Measurements from ENCODE around the gene TMEM120A.

Gene TMEM120A

DNA sequence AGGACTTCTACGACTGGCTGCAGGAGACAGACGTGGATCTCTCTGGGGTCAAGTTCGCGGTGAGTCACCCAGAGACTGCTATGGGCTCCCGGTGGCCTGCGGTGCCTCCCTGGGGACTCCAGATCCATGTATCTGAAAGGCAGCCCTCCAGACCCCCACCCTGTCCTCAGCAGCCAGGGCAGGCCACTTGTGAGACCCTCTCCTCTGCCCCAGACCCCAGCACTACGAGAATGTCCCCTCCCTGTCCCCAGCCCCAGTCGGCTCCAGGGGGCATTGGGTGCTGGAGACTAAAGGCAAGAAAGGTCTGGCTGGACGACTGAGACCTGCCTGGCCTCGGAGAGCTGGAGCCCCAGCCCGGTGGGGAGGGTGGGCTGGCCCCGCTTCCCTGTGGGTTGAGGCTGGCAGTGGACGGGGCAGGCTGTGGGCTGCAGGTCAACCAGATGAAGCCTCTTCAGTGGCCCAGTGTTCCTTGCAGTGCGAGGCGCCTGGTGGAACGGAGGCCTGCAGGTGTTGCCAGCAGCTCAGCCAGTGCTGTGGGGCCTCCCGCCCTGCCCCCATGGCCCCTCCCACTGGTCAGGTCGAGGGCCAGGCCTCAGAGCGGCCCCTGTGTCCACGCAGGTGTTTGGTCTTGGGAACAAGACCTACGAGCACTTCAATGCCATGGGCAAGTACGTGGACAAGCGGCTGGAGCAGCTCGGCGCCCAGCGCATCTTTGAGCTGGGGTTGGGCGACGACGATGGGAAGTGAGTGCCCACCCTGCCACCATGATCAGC is 13.8 kb downstream of the TMEM120A start:
- no peak for DNase-seq

DNA sequence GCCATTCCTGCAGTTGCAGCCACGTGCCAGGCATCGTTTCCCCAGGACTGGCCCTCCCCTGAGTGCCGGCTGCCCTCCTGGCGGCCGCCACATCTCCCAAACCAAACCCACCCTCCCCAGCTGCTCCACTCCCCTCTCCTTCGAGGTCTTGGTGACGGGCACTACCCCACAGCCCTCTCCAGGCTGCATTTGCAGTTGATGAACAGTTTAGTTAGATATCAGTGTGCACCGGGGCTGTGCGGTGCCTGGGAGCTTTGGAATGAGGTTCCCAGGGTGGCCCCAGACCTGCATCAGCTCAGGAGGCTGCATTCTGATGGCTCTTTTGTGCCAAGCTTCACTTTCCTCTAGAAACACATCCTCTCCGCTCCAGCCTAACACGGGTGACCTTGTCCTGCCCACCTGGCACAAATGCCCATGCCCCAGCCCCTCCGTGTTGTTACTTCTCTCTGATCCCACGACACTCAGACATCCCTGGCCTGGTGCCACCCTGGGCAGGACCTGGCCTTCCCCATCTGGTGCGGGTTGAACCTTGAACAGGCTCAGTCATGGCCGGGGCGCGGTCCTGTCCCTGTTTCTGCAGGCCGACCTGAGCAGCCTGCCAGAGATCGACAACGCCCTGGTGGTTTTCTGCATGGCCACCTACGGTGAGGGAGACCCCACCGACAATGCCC is 14.5 kb downstream of the TMEM120A start:
- no peak for DNase-seq

DNA sequence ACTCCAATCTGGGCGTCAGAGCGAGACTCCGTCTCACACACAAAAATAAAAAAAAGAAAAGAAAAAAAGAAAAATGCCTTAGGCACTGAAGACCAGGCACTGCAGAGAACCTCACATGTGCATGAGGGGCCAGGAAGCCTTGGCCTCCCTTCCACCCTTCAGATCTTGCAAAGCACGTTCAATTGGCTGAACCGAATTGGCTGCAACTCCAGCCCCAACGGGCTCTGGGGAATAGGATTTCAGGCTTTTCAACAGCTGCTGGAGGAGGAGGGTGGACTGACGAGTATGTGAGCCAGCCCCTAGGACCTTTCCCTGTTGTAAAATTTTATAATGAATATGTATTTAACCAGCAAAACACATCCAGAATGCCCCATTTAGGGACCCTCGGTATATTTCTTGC is 16.7 kb downstream of the TMEM120A start:
- DNase-seq, result no peak

DNA sequence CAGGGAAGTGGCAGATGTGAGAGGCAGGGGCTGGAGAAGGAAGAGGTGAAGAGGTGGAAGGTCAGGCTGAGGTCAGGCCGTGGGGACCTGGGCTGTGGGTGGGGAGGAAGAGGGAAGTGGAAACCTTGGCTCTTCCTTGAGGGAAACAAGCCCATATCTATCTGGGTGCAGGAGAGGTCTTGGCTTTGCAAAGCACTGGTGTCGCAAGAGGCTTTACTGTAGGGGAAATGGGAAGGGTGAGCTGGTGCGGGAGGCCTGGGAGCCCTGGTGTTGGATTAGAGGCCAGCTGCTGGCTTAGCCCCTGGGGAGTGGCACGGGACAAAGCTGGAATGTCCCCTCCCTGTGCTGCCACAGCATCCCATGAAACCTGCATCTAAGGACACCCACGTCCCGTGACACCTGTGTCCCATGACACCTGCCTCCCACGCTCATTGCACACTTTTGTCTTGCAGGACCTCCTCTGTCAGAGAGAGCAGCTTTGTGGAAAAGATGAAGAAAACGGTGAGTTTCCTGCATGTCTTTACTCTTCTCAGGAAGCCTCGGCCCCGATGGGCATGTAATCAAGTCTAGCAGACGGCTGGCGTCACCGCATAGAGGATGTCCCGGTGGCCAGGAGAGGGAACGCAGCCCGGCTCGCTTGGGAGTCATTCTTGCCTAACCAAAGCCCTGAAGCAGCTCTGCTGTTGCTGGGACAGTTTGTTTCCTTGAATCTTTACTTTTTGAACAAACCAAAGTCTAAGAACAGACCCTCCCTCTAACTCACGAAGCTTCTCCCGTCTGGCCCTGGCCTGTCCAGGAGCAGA is 22.2 kb downstream of the TMEM120A start:
- DNase-seq, result no peak

DNA sequence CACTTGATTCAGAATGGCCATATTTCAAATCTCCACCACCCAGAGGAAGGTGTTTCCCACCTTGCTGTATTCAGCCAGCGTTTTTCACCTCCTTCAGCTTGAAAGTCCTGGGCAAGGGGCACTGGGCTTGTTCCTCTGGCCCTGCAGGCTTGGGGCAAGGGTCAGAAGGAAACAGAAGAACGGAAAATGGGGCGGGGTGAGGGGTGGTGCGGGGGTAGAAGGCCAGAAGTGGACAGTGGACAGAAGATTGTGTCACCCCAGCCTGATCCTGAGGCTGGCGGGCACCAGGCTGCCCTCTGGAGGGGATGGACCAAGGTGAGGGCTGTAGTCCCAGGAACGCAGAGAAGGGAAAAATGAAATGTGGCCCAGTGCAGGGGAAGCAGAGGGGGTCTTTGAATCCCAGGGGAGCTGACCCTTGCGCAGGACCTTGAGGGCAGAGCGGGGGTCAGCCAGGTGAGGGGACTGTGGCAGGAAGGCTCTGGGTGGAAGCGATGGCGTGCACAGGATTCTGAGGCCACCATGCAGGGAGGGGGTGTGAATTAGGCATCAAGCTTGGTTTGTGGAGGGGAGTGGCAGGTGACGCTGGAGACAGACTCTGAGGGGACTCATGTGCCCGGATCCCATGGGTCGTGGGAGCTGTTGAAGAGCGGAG is 23.0 kb downstream of the TMEM120A start:
- DNase-seq, result no peak

DNA sequence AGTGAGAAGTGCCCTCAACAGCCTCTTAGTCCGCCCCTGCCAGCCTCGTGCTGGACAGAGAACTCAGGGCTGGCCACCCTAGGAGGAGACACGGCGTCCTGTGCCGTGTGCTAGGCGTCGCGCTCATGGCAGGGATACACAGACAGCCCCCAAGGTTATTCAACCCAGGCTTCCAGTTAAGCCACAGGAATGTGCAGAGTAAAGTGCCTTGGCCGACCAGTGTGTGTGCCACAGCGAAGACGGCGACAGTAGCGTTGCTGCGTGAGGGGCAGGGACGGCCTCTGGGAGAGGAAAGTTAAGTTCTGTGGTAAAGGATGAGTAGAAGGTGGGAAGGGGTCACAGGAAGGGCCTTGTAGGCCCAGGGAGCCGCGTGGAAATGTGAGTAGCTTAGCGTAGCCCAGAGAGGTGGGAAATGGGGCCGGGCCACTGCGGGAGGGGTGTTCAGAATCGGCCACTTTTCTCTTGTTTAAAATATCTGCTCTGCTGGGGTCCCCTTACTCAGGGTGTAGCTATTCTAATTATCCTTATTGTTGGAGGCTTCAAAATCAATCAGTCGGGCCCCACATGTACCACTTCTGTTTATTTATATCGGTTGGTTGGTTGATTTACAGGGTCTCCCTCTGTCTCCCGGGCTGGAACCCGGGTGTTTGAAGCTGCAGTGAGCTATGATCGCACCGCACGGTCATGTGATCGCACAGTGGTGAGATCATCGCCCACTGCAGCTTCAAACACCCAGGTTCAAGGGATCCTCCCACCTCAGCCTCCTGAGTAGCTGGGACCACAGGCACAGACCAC is 24.5 kb downstream of the TMEM120A start:
- no peak for DNase-seq

DNA sequence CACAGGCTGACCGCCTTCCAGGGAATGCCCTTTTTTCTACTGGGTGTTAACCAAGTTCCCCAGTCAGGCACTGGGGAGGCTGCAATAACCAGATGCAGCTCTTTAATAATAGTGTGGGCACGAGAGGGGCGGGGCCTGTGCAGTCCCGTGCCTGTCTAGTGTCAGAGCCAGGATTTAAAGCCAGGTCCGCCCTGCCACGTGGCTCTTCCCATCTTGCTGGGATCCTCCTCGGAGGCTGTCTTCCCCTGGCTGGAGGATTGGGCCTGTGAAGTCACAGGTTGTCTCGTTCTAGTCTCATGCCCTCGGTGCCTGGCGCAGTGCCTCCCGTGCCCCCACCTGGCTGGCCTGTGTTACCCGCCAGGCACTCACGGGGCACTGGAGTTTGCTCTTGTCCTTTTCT is 25.2 kb downstream of the TMEM120A start:
- no peak for DNase-seq

DNA sequence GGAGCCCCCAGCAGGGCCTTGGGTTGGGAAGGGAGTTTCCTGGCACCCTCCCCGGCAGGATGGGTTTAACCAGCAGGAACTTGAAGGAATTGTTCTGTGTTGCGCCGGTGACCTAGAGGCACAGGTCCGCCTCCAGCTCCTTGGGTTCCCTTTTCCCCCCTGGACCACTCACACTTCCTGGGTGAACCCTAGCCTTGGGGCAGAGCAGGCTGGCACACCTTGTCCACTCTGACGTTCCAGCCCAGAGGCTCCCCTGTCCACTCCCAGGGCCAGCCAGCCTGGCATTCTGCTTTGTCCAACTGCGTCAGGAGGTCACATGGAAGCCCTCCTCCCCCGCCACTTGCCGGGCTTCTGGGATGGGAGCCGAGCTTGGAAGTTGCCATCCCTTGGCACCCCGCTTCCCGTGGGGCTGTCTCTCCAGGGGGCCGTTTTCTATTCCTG is 25.8 kb downstream of the TMEM120A start:
- DNase-seq, result no peak

DNA sequence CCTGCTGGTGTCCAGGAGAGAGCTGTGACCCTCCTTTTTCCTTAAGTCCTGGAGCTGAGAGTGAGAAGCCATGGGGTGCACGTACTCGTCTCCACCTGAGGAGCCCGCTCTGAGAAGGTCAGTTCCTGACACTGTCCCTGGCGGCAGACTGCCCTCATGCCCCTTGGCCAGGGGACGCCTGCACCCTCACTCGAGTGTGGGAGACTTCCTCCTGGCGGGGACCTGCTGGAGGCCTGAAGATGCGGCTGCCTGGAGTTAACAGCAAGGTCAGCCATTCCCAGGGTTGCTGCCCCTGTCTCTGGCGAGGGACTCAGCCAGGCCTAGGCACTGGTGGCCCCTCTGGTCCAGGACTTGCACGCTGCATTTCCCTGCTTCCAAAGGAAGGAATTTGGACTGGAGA is 26.4 kb downstream of the TMEM120A start:
- DNase-seq, result no peak

DNA sequence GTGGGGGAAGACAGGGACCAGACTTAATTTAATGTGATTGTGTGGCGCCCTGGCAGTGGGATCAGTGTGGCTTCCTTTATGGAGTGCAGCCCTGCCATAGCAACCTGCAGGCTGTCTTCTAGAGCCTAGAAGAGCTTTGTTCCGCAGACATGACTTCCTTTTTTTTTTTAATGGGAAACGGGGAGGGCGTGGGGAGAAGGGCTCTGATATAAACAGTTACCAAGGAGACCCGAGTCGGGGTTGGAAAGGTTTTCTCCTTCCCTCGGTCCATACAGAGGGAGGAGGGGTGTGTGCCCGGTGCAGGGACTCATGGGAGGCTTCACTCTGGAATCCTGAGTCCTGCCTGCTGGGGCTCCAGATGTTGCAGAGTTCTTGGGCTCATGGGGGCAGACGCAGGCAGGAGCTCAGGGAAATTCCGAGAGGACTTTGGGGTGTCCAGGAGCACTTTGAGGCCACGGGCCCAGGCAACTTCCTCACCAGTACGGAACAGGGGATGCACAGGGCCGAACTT is 26.9 kb downstream of the TMEM120A start:
- DNase-seq, result no peak

DNA sequence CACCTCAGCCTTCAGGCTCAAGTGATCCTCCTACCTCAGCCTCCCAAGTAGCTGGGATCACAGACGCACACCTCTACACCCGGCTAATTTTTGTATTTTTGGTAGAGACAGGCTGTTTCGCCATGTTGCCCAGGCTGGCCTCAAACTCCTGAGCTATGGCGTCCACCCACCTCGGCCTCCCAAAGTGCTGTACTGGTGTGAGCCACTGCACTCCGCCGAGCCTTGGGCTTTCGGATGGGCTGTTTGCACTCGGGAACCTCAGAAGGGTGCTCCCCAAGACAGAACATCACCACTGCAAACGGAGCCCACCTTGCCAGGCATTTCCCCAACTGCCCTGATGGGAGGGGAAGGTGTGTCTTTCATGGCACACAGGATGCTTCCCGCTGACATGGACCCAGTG is 27.3 kb downstream of the TMEM120A start:
- no peak for DNase-seq

DNA sequence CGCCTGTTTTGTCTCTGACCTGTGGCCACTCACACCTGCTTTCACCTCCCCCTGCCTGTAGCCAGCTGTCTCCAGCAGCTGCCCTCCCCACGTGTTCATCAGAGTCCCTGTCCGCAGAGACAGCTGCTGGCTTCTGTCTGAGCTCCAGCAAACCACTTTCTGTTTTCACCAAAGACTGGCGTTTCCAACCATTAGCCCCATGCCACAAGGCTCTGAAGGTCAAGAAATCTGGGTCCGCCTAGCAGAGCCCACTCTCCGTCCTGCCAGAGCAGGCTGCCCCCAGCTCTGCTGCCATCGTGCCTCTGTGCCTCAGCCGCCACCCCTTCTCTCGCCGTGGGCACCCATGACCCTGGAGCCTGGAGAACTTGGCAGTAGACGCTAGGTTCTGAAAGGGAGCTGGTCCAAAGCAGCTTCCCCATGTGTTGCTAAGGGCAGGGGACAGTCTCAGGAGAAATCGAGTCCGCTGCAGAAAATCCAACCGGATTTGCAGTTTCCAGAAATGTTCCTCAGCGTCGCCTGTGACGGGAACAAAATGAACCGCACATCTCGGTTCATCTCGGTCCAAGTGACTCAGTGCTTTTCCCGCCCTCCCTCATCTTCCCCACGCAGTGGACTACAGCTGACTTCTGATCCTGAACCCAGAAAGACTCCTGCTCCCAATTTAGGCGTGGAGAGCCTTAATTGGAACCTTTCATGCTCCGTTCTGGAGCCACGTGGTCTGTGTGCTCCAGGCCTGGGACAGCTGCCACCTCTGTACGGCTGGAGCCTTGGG is 28.0 kb downstream of the TMEM120A start:
- DNase-seq, result no peak

DNA sequence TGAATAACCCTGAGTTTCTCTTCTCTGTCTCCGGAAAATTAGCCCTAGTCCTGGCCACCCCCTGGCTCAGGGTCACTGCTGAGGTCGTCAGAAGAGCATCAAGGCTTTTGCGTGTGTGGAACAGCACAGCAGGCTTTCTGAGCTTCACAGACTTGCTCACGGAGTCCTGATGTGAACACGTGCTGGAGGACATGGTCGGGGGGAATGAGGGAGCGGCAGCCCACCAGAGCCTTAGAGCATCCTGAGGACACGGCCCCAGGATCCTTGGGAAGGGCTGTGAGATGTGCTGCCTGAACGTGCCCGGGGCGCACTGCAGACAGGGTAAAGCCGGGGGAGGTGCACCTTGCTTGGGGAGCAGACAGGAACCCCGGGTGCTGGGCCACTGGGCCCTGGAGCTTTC is 28.8 kb downstream of the TMEM120A start:
- DNase-seq, result no peak

DNA sequence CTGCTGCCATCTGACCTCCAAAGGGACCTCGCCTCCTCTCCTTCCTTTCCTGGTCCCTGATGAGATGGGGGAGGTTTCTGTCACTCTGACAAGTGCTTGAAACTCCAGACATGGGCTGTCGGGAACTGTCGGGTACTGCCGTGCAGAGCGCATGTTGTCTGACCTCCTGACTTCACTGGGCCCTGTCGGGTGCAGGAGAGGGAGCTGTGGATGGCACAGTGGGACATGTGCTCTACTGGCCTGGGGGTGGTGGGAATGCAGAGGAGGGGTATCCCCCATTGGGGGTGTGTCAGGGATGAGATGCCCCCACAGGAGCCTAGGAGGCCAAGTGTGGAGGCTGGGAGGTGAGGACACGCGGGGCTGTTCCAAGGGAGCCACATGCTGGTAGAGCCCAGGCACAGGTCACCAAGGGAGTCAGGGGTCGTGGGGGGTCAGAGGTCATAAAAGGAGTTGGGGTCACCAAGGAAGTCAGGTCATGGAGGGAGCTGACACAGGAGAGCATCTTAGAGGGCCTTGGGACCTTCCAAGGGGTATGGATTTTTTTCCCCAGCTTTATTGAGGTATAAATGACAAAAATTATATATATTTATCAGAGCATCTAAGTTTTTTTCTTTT is 30.9 kb downstream of the TMEM120A start:
- no peak for DNase-seq

DNA sequence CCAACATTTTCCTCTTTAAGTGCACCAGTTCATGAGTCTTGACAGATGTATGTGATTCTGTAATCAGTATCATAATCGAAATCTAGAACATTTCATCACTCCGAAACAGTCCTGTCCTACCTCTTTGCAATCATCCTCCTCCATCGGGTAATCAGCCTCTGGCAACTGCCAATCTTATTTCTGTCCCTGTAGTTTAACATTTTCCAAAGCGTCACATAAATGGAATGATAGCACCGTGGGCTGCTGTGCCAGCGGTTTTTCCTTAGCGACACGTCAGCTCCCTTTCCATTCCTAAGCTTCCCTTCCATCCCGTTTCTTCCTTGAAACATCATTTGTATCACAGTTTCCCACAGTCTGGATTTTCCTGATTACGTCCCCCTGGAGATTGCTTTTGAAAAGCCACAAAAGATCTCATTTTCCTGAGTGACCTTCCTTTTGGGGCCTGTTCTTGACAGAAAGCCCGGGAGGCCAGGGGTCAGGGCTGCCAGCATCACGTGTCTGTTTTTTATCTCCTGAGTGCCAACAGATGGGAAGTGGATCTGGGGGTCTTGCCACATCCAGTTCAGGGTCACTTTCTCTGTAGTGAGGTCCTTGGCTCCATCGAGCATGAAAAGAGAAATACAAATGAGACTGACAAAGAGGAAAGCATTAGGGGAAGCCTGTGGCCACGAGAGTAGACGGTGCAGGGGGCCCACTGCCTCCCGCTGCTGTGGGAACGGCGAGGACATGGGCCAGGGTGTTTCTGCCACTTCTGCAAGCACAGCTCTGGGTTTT is 31.6 kb downstream of the TMEM120A start:
- no peak for DNase-seq

DNA sequence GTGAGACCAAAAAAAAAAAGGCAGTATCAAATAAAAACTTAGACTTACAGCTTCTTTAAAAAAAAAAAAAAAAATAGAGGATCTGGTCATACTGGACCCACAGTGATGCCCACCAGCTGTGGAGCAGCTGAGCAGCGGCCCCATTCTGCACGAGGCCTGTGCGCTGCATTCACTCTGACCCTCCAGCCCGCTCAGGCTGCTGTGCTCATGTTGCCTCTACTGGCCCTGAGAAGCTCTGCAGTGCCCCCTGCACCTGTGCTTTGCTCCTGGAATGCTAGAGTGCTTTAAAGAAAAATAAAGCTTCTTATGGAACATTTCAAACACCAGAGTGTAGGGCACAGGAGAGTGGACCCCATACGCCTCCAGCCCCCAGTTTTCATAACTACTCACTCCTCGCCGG is 33.2 kb downstream of the TMEM120A start:
- no peak for DNase-seq

DNA sequence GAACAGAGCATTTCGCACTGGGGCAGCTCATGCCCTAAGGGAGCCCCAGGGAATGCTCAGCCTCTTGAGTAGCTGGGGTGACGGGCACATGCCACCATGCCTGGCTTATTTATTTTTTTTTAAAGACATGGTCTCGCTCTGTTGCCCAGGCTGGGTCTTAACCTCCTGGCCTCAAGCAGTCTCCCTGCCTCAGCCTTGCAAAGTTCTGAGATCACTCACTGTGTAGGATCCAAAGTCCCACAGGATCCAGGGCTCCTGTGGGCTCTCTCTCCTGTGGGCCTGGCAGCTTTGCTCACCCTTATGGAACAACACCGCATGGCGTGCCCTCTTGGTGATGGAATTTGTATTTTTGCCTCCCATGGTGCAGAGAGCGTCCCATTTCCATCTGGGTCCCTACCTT is 34.0 kb downstream of the TMEM120A start:
- no peak for DNase-seq

DNA sequence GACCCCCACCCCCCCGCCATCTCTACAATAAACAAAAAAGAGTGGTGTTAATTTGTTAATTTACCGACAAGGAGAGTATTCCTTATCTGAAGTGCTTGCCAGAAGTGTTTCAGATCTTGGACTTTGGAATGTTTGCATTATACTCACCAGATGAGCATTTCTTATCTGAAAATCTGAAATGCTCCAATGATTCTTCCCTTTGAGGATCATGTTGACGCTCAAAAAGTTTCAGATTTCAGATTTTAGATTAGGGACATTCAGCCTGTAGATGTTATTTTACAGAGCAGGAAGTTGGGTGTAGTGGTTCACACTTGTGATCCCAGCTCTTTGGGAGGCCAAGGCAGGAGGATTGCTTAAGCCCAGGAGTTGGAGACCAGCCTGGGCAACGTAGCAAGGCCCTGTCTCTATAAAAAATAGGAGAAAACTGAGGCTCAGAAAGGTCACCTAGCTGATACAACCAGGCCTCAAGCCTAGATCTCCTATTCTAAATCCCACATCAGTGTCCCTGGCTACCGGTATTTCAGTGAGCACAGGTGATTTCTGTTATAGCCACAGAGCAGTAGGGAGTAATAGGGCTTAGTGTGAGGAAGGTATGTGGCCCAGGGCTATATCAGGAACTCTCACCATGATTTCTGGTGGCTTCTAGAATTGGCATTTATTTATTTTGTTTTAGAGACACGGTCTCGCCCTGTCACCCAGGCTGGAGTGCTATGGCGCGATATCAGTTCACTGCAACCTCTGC is 35.4 kb downstream of the TMEM120A start:
- DNase-seq, result no peak

DNA sequence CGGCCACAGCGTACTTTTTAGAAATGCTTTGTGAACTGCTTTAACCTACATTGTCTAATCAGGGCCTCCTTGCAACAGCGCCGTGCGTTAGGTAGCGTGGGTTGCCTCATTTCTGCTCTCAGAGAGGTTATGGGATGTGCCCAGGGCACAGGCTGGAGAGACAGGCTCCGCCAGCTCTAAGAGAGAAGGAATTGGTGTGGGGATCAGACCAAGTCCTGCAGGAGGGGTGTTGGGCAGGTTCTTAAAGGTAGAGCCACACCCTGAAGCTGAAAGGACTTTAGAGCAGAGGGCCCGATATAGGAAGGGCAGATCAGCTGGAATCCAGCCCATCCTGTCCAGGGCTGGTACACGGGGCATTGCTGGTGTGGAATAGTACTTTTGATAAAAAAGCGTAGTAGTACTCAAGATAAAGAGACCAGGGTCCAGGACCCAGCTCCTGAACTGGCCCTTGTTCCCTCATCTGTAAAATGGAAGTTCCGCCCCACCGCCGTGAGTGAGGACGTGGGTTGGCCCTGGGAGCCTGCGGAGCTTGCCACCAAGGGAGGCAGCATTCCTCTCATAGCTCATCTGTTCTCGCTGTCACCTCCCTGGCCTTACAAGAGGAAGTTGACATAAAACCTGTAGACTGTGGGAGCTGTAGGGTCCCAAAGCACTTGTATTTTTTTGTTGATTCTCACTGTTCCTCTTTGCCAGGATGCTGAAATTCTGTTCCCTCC is 37.2 kb downstream of the TMEM120A start:
- DNase-seq, result no peak
